H1 (cell line): Measurements from ENCODE around the gene OSBPL2. TPM values are rescaled to one million over a fixed set of nuclear protein-coding genes. Genes with fewer than 3 reads are reported as not detected.

ENCODE experiments used
- BCL11A ChIP-seq, 2 experiments: IDR thresholded peaks; one replicate each; pipeline ENCODE4 v1.6.1; 2011; ENCODE audit warnings: low read depth in 2 of 2, low read length in 2 of 2, mild to moderate bottlenecking in 2 of 2
- BRCA1 ChIP-seq: IDR thresholded peaks from 2 replicates; pipeline ENCODE4 v1.6.1; 2012; ENCODE audit warnings: low read depth, low read length, improper control_type of control experiment
- CBX5 ChIP-seq: fragments of 300-800, 300-1000 bp; sonication (generic); IDR thresholded peaks from 2 replicates; pipeline ENCODE4 v1.7.1; 2016; ENCODE audit warnings: antibody characterized with exemption, low read length, low read depth
- CHD1 ChIP-seq: IDR thresholded peaks from 2 replicates; pipeline ENCODE4 v1.6.1; 2012; ENCODE audit warnings: low read depth, low read length, improper control_type of control experiment
- CREB1 ChIP-seq: IDR thresholded peaks from 2 replicates; pipeline ENCODE4 v1.6.1; 2012; ENCODE audit warnings: inconsistent platforms
- CTBP2 ChIP-seq: IDR thresholded peaks from 2 replicates; pipeline ENCODE4 v1.7.0; 2011; ENCODE audit warnings: borderline replicate concordance, mild to moderate bottlenecking, moderate library complexity, mixed read lengths, low read length; ENCODE audit not compliant: insufficient read depth, insufficient read length
- SIX5 ChIP-seq: IDR thresholded peaks from 2 replicates; pipeline ENCODE4 v1.6.1; 2011; ENCODE audit warnings: mild to moderate bottlenecking, low read depth, low read length
- YY1 ChIP-seq: IDR thresholded peaks from 2 replicates; pipeline ENCODE4 v1.6.1; 2011; ENCODE audit warnings: low read depth, mild to moderate bottlenecking, low read length
- polyA plus RNA-seq, 7 experiments: library from polyadenylated mRNA; depleted of rRNA in 3 of 7; stranded (reverse) in 5 of 7; unstranded in 2 of 7; fragments of >200 nt in 5 of 7; fragments of 200-250 nt in 2 of 7; gene quantifications; 1 replicate in 5 of 7; 2 replicates in 1 of 7; 4 replicates in 1 of 7; pipeline versions ENCODE4 v1.2.1 to v1.2.3, GENCODE V29; 2011 to 2013; ENCODE audit warnings: missing spikeins in 2 of 7, mixed read lengths in 2 of 7
- total RNA-seq: library from RNA; stranded (reverse); fragmentation: NEBNext Ultra II Directional; extraction: Animal tissue kit (Norgen Biotek cat#: 25700); gene quantifications from 2 replicates; pipeline ENCODE4 v1.2.1, GENCODE V29; 2021
- TF ChIP-seq, protein P1 (sequence below): fragments of 300-600 bp; sonication (generic); IDR thresholded peaks from 2 replicates; pipeline ENCODE4 v1.7.1; 2012; ENCODE audit warnings: low read length, moderate library complexity, mild to moderate bottlenecking, inconsistent platforms; ENCODE audit not compliant: insufficient replicate concordance
- TF ChIP-seq, protein P2 (sequence below), 3 experiments: IDR thresholded peaks; 1 replicate in 2 of 3; 2 replicates in 1 of 3; pipeline versions ENCODE4 v1.5.1 to v1.6.1; 2011; ENCODE audit warnings: low read length in 3 of 3, mild to moderate bottlenecking in 3 of 3, inconsistent platforms in 2 of 3, low read depth in 1 of 3, moderate library complexity in 1 of 3; ENCODE audit not compliant: insufficient read depth in 1 of 3; ENCODE audit errors: control extremely low read depth in 1 of 3

Gene OSBPL2
- total and polyA plus RNA-seq, 2 of the 8 experiments (the other 6 are each of a cell fraction or from before 2014, with no cell fraction given): 11.7 to 42.4 TPM

- TF ChIP-seq, protein P1, sequence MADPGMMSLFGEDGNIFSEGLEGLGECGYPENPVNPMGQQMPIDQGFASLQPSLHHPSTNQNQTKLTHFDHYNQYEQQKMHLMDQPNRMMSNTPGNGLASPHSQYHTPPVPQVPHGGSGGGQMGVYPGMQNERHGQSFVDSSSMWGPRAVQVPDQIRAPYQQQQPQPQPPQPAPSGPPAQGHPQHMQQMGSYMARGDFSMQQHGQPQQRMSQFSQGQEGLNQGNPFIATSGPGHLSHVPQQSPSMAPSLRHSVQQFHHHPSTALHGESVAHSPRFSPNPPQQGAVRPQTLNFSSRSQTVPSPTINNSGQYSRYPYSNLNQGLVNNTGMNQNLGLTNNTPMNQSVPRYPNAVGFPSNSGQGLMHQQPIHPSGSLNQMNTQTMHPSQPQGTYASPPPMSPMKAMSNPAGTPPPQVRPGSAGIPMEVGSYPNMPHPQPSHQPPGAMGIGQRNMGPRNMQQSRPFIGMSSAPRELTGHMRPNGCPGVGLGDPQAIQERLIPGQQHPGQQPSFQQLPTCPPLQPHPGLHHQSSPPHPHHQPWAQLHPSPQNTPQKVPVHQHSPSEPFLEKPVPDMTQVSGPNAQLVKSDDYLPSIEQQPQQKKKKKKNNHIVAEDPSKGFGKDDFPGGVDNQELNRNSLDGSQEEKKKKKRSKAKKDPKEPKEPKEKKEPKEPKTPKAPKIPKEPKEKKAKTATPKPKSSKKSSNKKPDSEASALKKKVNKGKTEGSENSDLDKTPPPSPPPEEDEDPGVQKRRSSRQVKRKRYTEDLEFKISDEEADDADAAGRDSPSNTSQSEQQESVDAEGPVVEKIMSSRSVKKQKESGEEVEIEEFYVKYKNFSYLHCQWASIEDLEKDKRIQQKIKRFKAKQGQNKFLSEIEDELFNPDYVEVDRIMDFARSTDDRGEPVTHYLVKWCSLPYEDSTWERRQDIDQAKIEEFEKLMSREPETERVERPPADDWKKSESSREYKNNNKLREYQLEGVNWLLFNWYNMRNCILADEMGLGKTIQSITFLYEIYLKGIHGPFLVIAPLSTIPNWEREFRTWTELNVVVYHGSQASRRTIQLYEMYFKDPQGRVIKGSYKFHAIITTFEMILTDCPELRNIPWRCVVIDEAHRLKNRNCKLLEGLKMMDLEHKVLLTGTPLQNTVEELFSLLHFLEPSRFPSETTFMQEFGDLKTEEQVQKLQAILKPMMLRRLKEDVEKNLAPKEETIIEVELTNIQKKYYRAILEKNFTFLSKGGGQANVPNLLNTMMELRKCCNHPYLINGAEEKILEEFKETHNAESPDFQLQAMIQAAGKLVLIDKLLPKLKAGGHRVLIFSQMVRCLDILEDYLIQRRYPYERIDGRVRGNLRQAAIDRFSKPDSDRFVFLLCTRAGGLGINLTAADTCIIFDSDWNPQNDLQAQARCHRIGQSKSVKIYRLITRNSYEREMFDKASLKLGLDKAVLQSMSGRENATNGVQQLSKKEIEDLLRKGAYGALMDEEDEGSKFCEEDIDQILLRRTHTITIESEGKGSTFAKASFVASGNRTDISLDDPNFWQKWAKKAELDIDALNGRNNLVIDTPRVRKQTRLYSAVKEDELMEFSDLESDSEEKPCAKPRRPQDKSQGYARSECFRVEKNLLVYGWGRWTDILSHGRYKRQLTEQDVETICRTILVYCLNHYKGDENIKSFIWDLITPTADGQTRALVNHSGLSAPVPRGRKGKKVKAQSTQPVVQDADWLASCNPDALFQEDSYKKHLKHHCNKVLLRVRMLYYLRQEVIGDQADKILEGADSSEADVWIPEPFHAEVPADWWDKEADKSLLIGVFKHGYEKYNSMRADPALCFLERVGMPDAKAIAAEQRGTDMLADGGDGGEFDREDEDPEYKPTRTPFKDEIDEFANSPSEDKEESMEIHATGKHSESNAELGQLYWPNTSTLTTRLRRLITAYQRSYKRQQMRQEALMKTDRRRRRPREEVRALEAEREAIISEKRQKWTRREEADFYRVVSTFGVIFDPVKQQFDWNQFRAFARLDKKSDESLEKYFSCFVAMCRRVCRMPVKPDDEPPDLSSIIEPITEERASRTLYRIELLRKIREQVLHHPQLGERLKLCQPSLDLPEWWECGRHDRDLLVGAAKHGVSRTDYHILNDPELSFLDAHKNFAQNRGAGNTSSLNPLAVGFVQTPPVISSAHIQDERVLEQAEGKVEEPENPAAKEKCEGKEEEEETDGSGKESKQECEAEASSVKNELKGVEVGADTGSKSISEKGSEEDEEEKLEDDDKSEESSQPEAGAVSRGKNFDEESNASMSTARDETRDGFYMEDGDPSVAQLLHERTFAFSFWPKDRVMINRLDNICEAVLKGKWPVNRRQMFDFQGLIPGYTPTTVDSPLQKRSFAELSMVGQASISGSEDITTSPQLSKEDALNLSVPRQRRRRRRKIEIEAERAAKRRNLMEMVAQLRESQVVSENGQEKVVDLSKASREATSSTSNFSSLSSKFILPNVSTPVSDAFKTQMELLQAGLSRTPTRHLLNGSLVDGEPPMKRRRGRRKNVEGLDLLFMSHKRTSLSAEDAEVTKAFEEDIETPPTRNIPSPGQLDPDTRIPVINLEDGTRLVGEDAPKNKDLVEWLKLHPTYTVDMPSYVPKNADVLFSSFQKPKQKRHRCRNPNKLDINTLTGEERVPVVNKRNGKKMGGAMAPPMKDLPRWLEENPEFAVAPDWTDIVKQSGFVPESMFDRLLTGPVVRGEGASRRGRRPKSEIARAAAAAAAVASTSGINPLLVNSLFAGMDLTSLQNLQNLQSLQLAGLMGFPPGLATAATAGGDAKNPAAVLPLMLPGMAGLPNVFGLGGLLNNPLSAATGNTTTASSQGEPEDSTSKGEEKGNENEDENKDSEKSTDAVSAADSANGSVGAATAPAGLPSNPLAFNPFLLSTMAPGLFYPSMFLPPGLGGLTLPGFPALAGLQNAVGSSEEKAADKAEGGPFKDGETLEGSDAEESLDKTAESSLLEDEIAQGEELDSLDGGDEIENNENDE: no peak
- TF ChIP-seq BCL11A (IDR thresholded peaks at IDR 0.05; ENCODE audit: low read depth in 2 of 2, low read length in 2 of 2) (no peak), BRCA1 (no peak), CHD1 (no peak), CBX5 (no peak), CREB1 (no peak), CTBP2 (no peak), SIX5 (no peak), YY1 (no peak)
- TF ChIP-seq, protein P2, sequence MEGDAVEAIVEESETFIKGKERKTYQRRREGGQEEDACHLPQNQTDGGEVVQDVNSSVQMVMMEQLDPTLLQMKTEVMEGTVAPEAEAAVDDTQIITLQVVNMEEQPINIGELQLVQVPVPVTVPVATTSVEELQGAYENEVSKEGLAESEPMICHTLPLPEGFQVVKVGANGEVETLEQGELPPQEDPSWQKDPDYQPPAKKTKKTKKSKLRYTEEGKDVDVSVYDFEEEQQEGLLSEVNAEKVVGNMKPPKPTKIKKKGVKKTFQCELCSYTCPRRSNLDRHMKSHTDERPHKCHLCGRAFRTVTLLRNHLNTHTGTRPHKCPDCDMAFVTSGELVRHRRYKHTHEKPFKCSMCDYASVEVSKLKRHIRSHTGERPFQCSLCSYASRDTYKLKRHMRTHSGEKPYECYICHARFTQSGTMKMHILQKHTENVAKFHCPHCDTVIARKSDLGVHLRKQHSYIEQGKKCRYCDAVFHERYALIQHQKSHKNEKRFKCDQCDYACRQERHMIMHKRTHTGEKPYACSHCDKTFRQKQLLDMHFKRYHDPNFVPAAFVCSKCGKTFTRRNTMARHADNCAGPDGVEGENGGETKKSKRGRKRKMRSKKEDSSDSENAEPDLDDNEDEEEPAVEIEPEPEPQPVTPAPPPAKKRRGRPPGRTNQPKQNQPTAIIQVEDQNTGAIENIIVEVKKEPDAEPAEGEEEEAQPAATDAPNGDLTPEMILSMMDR (IDR thresholded peaks at IDR 0.05; ENCODE audit: control extremely low read depth in 1 of 3, insufficient read depth in 1 of 3, low read depth in 1 of 3, low read length in 3 of 3): no peak
Observed at GRCh38 chr20:62195736-62196135, 42.6 kb upstream of the OSBPL2 start (continued).
